ENCODE measurements around the gene MAN2B2. TPM values are rescaled to one million over a fixed set of nuclear protein-coding genes. Genes with fewer than 3 reads are reported as not detected.

MAN2B2 gene
- total RNA-seq, 1 experiment from 2014 or later, result 34.4 TPM

DNA sequence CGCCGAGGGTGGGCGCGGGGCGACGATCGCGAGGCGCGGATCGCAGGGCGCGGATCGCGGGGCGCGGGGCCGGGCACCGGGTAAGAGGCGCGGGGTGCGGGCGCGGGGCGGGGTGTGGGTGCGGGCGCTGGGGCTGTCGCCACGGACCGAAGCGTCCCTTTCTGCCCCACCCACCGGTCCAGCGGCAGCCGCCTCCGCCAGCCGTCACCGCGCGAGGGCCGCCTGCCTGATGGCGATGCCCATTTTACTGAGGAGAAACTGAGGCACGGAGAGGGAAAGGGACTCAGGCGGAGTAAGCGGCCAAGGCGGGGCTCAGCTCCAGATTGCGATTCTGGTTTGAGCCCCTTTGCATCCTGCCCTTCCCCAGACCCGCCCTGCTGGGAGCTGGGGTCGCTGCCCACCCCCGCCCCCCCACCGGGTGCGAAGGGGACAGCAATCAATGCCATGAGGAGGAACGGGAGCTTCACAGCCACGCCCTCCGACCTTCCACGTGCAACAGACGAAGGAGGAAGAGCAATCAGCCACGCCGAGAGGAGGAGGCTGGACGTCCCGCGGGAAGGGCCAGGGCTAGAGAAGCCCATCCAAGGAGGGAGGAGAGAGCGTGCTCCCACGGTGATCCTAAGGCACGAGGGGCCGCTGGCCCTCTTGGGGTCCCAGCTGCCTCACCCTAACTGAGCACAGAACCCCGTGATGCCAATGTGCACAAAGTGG is 10.9 kb upstream of the MAN2B2 start:
- BruUV-seq (replicated peaks), result no TSS peak
- H3K27me3 ChIP-seq (ENCODE audit: control insufficient read depth, insufficient read depth, low read length), result no peaks in the 10 kb centered on the region
- no peak overlapping the region for H3K27ac ChIP-seq (ENCODE audit: low read length)
- no peaks in the 10 kb centered on the region for H3K36me3 ChIP-seq (ENCODE audit: control insufficient read depth, insufficient read depth, low read length)
- no peak for DNase-seq (ENCODE audit: low read depth, low spot score)
- in situ Hi-C loops (cut with HindIII; ENCODE audit: low pct_unique_long_range_greater_than_20kb, low sequenced_read_pairs) (no loop called here), intact Hi-C loops (cut with micrococcal nuclease; ENCODE audit: unreplicated experiment) (no loop called here)
- TF ChIP-seq TCF7L2 (IDR thresholded peaks at IDR 0.05; ENCODE audit: low read depth, low read length) (no peak), POLR2AphosphoS5 (IDR thresholded peaks at IDR 0.05; ENCODE audit: low read depth, low read length) (no peak), SIN3A (IDR thresholded peaks at IDR 0.05; ENCODE audit: borderline replicate concordance, insufficient read depth, low read depth, low read length) (no peak)
- TF ChIP-seq, protein P1, sequence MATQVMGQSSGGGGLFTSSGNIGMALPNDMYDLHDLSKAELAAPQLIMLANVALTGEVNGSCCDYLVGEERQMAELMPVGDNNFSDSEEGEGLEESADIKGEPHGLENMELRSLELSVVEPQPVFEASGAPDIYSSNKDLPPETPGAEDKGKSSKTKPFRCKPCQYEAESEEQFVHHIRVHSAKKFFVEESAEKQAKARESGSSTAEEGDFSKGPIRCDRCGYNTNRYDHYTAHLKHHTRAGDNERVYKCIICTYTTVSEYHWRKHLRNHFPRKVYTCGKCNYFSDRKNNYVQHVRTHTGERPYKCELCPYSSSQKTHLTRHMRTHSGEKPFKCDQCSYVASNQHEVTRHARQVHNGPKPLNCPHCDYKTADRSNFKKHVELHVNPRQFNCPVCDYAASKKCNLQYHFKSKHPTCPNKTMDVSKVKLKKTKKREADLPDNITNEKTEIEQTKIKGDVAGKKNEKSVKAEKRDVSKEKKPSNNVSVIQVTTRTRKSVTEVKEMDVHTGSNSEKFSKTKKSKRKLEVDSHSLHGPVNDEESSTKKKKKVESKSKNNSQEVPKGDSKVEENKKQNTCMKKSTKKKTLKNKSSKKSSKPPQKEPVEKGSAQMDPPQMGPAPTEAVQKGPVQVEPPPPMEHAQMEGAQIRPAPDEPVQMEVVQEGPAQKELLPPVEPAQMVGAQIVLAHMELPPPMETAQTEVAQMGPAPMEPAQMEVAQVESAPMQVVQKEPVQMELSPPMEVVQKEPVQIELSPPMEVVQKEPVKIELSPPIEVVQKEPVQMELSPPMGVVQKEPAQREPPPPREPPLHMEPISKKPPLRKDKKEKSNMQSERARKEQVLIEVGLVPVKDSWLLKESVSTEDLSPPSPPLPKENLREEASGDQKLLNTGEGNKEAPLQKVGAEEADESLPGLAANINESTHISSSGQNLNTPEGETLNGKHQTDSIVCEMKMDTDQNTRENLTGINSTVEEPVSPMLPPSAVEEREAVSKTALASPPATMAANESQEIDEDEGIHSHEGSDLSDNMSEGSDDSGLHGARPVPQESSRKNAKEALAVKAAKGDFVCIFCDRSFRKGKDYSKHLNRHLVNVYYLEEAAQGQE (IDR thresholded peaks at IDR 0.05; ENCODE audit: insufficient read depth in 1 of 2, low read depth in 2 of 2, low read length in 1 of 2), result no peak
- TF ChIP-seq, protein P2, sequence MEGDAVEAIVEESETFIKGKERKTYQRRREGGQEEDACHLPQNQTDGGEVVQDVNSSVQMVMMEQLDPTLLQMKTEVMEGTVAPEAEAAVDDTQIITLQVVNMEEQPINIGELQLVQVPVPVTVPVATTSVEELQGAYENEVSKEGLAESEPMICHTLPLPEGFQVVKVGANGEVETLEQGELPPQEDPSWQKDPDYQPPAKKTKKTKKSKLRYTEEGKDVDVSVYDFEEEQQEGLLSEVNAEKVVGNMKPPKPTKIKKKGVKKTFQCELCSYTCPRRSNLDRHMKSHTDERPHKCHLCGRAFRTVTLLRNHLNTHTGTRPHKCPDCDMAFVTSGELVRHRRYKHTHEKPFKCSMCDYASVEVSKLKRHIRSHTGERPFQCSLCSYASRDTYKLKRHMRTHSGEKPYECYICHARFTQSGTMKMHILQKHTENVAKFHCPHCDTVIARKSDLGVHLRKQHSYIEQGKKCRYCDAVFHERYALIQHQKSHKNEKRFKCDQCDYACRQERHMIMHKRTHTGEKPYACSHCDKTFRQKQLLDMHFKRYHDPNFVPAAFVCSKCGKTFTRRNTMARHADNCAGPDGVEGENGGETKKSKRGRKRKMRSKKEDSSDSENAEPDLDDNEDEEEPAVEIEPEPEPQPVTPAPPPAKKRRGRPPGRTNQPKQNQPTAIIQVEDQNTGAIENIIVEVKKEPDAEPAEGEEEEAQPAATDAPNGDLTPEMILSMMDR (IDR thresholded peaks at IDR 0.05), result no peak
- H3K4me3 ChIP-seq (ENCODE audit: low read depth in 2 of 2, low read length in 2 of 2), result peak overlapping the region in 1 of 2 experiments; percentile 14; a peak in 2 of 4 replicates
- H3K4me1 ChIP-seq (ENCODE audit: control insufficient read depth, insufficient read depth, low read length), result no peaks in the 10 kb centered on the region; the same call in 1 of the 2 replicates
- peak; percentile 40 for ATAC-seq
- H3K9me3 ChIP-seq (ENCODE audit: control insufficient read depth, insufficient read depth, low read depth, low read length), result no peaks in the 10 kb centered on the region
- CTCF ChIA-PET, result no interaction called here
- POLR2A ChIA-PET, result interaction anchor here (0.6 kb wide), 1 partner anchor 423 kb away, joined by 5 read pairs; no protein-coding TSS in a partner anchor

DNA sequence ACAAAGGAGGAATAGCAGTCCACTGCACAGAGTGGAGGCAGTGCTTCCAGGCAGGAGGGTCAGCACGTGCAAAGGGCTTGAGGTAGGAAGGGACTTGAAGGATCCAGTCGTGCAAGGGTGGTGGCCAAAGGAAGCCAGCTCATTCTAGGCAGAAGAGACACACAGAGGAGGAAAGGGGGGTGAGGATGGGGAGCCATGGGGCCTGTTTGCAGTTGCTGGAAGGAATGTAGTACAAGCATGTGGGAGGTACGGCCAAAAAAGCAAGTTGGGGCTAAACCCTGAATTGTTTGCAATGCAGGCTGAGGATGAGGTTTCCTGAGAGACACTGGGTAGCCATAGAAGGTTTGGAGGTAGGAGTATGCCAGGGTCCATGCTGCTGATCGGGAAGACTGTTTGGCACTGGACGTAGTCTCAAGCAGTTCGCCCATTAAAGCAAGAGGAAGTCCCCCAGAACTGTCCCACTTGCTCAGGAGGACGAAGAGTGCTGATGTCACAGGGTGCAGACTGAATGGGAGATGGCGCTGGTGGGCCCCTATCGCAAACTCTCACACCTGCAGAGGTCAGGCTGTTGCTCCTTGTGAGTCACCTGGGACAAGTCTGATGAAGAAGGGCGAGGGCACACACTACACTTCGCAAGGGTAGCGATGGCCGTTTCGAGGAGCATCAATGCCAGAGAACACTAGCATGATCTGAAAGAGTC is 9.1 kb upstream of the MAN2B2 start:
- Histone ChIP-seq H3K27me3 (ENCODE audit: control insufficient read depth, insufficient read depth, low read length) (no peaks in the 10 kb centered on the region), H3K4me3 (ENCODE audit: low read depth in 2 of 2, low read length in 2 of 2) (no peak overlapping the region), H3K27ac (ENCODE audit: low read length) (no peak overlapping the region), H3K9me3 (ENCODE audit: control insufficient read depth, insufficient read depth, low read depth, low read length) (no peaks in the 10 kb centered on the region), H3K36me3 (ENCODE audit: control insufficient read depth, insufficient read depth, low read length) (no peaks in the 10 kb centered on the region), H3K4me1 (ENCODE audit: control insufficient read depth, insufficient read depth, low read length) (no peaks in the 10 kb centered on the region; the same call in 1 of the 2 replicates)
- BruUV-seq (replicated peaks), result no TSS peak
- ChIA-PET CTCF (no interaction called here), POLR2A (no interaction called here)
- intact Hi-C loops (cut with micrococcal nuclease; ENCODE audit: unreplicated experiment) (no loop called here), in situ Hi-C loops (cut with HindIII; ENCODE audit: low pct_unique_long_range_greater_than_20kb, low sequenced_read_pairs) (no loop called here)
- ATAC-seq (no peak), DNase-seq (ENCODE audit: low read depth, low spot score) (no peak)
- TF ChIP-seq, protein P2 (IDR thresholded peaks at IDR 0.05), result no peak
- no peak for TF ChIP-seq SIN3A (IDR thresholded peaks at IDR 0.05; ENCODE audit: borderline replicate concordance, insufficient read depth, low read depth, low read length)
- TF ChIP-seq TCF7L2 (IDR thresholded peaks at IDR 0.05; ENCODE audit: low read depth, low read length), result no peak
- TF ChIP-seq, protein P1 (IDR thresholded peaks at IDR 0.05; ENCODE audit: insufficient read depth in 1 of 2, low read depth in 2 of 2, low read length in 1 of 2), result no peak
- TF ChIP-seq POLR2AphosphoS5 (IDR thresholded peaks at IDR 0.05; ENCODE audit: low read depth, low read length), result no peak

Data from Panc1 (cell line).